ENCODE results near the gene CERS5.
"Not testable (repeated sequence)": the region's sequence is repeated elsewhere in the genome, so short reads cannot be mapped to it uniquely, and the experiment has no call there.

The CERS5 gene

DNA sequence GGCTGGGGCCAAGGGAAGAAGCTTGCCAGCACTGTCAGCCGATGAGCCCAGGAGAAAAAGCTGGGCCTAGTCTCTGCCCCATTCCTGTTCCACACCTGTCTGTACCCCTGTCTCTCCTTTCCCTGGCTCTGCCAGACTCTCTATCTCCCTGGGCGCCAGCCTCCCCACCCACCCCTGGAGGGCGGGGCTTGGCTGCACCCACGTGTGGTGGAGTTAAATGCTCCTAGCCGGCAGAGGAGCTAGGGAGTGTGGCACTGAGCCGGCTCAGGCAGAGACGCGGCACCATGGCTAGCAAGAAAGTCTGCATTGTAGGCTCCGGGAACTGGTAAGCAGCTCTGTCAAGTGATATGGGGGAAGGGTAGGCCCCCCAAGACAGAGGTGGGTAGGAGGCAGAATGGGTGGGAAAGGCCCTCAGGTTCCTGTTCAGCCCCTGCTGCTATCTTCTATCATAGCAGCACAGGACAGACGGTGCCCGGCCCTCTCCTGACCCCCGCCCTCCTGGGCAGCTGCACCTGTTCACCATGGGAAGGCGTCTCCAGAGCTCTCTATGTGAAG, 63.3 kb downstream of the CERS5 start, which contains the start of gene GPD1:
Gene GPD1, plus strand, starts transcription at position 242 of the 555 bp plus-strand sequence. Its CDS starts 43 bp downstream, at position 285.
- no peak for DNase-seq (ENCODE audit: low read depth in 2 of 2, low spot score in 1 of 2)

DNA sequence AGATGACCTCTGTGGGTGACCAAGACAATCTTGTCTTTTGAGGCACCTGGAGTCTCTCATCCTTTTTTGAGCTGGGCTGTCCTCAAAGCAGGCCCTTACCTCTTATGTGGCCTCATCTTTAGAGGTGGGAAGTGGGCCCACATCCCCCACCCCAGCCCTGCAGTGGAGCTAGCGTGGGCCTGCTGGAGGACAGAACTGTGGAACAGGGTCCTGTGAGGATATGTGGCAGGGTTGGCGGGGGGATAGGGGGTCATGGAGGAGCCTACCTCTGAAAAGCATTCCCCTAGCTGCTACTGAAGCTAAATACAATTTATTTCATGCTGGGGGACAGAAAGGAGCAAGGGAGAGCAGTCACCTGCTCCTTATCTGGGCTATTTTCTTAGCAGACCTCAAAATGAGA, 63.8 kb downstream of the CERS5 start:
- DNase-seq (ENCODE audit: low read depth in 2 of 2, low spot score in 1 of 2), result no peak

DNA sequence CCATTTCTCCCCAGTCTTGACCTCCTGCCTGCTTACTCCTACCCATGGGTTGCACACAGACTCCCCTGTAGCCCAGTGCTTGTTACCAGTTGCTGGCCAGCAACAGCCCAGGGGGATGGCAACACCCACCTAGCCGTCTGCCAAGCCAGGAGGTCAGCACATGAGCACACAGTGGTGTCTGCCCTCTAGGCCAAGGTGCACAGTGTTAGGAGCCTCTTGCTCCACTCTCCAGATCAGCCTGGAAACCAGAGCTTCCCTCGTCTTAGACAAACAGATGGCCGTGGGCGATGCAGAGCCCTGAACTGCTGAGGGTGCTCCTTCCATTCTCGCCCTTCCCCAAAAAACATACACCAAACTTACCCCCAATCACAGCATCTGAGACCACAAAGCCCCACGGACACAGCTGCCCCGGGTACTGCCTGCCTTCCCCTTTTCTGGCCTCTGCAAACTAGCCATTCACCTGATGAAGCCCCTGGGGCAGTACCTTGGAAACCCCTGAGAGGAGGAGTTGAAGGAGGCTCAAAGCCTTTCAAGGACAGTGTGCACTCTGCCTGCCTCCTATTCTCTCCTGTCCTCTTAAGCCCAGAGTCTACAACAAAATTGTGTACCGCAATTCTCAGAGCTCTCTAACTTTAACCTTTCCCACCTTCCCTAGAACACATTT, 64.4 kb downstream of the CERS5 start:
- no peak for DNase-seq (ENCODE audit: low read depth in 2 of 2, low spot score in 1 of 2)

DNA sequence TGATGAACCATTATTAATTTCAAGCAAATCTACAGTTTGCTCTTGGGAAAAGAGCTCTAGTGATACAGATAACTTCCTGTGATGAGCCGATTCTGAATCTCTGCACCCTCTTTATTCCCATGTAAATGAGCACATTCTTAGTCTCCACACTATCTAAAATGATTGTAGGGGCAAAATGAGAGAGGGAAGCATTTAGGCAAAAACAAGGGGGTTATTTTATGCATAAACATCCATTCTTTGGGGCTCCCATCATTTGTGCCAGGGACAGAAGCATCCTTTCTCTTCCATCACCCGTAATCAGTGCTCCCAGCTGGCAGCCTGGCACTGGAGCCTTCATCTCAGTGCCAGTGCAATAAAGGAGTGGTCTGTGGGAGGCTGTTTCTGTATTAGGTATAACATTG, 65.0 kb downstream of the CERS5 start:
- no peak for DNase-seq (ENCODE audit: low read depth in 2 of 2, low spot score in 1 of 2)

DNA sequence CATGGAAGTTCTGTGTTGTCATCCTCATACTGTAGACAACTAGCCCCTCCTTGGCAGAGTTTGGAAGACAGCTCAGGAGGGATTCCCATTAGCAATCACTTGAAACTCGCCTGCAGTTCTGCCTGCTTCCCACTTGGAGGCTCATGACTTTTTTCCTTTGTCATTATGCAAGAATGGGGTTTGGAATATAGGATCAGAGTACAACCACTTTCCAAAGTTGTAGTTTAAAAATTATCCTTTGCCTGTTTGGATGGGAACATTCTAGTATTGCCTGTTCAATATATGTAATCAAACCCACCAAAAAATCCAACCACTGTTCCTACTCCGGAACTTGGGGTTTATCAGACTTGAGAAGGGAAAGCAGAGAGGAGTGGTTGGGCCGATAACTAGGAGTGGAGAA, 65.5 kb downstream of the CERS5 start:
- DNase-seq (ENCODE audit: low read depth in 2 of 2, low spot score in 1 of 2), result no peak

DNA sequence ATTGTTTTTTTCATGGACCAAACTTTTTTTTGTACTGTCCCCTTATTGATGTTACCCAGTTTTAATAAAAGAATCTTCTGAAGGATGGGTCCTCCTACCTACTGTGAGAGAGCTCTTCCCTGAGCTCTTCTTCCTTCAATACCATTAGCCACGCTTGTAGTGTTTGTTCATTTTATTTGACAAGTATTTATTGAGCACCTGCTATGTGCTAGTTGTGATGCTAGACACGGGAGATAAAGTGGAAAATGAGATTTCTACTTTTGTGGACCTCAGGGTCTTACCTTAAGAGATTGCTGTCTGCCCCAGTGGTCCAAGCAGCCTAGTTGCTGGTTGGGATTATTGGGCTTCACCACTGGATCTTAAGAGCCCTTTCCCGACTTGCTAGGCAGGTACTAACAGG, 66.6 kb downstream of the CERS5 start:
- no peak for DNase-seq (ENCODE audit: low read depth in 2 of 2, low spot score in 1 of 2)

DNA sequence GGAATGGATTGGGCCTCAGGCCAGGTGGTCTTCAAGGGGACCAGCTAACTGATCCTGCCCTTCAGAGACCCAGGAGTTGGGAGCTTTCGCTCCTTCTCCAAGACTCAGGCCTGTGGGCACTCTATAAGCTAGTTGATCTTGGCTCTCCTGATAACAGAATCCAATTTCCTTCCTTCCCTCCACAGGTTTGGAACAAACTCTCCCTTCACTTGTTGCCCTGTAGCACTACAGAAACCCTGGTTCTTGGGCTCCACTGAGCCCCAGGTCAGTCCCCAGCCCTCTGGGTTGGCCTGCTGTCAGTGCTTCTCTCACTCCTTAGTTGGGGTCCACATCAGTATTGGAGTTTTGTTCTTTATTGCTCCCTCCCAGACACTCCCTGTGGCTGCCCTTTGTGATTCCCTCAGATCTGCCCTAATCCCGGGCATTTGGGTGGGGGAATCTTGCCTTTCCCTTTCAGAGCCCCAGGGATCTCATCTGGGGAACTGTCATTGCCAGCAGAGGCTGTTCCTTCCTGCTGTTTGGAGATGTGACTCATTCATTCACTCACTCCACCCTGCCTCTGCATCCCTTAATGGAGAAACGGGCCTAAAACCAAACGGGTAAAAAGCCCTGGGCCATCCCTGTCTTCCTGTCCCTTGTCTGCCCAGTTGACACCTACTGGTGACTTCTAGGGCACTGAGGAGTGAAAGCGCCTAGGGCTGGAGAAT, 67.7 kb downstream of the CERS5 start:
- DNase-seq (ENCODE audit: low read depth in 2 of 2, low spot score in 1 of 2), result no peak

DNA sequence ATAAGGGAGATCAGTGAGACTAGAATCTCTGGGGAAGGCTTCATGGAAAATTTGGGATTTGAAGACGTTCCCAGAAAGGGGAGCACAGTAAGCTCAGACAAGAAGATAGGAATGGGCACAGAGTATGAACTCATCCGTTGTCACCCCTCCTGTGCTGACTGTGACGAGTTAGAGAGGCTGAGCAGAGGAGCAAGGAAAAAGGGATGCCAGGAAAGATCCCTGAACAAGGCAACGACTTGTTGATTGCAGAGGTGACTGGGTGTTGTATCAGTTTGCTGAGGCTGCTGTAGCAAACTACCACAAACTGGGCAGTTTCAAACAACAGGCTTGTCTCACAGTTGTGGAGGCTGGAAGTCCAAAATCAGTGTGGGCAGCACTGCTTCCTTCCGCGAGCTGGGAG, 69.2 kb downstream of the CERS5 start:
- no peak for DNase-seq (ENCODE audit: low read depth in 2 of 2, low spot score in 1 of 2)

DNA sequence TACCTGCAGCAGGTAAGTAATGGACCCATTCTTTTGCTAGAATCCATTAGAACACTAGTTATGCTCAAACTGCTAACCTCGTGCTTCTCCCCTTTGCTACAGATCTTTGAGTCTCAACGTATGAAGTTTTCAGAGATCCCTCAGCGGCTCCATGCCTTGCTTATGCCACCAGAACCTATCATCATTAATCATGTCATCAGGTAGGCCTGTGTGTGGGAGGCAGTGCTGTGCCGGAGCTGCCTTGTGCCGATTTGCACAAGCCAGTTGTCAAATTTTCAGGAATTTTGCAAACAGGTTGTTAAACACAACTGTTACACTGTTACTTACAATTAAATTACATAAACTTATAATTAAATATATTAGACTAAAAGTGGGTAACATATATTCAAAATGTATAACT, 76.8 kb downstream of the CERS5 start:
- no peak for DNase-seq (ENCODE audit: low read depth in 2 of 2, low spot score in 1 of 2)

DNA sequence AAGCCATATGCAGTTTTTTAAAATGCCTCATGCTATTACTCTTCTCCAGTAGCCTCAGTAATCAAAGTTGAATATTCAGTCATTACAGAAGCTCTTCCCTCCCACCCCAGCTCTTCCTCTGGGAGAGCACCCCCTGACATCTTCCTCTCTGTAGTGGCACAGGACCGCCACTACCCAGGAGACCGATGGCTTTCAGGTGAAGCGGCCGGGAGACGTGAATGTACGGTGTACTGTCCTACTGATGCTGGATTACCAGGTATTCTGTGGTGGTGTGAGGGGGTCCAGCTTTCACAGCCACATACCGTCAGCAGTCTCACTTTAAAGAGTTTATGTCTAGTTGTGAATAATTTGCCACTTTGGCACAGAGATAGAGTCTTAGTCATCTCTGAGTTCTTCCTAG, 77.4 kb downstream of the CERS5 start:
- no peak for DNase-seq (ENCODE audit: low read depth in 2 of 2, low spot score in 1 of 2)

DNA sequence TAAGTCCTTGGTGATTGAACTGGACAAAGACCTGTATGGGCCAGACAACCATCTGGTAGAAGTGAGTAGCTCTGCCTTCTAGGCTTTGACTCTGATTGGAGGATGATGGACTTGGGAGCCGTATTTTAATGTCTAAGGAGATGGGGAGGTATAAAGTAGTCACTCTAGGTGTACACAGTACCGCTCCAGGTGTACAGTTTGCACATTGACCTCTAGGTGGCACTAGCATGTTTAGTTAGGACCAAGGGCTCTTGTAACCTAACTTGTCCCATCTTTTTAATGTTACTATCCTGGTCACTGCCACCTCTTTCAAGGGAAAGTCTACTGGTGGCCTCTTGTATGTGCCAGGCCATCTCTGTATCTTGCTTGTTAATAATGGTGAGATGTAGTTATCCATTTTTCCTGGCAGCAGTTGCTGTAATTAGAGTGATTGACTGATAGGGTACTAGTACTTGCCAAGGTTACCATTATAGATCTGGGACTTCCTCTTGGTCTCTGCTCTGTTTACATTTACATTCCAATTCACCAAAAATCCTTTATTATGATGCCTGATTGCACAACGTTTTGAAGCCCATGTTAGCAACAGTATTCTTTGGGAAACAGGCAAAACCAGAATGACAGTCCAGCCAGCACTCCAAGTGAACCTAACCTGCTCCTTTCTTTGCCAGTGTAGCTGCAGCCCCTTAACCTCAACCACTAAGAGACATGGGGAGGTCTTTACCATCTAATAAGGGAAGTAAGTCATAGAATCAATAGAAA, 78.4 kb downstream of the CERS5 start:
- DNase-seq (ENCODE audit: low read depth in 2 of 2, low spot score in 1 of 2), result peak in 1 of 2 donors; percentile 22

DNA sequence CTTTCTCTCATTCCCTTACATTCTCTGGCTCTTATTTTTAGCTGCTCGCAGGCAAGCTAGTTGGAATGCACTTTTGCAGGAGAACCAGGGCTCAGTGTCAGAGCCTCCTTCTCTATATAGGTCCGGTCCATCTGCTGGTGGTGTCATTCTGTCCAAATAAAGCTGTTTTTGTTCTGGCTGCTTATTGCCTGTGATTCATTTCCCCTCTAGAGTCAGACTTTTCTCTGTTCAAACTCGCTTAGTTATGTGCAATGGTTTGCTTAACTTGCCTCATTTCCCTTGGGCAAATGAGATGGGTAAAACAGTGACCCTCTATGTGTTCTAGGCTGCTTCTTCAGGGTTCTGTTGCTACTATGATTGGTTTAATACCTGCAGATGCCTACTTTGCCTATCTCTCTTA, 79.2 kb downstream of the CERS5 start:
- DNase-seq (ENCODE audit: low read depth in 2 of 2, low spot score in 1 of 2), result no peak

DNA sequence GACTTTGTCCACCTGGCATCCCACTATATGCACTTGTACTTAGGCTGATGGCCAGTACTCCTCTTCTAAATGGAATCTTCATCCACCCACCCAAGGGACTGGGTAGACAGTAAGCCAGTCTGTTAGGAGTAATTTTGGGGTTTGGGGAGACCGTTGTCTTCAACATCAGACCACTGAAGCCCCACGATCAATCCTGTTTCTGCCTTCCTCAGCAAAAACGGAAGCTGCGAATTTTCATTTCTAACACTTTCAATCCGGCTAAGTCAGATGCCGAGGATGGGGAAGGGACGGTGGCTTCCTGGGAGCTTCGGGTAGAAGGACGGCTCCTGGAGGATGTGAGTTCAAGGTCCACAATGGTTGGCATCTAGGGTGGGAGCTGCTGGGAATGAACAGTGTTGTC, 80.0 kb downstream of the CERS5 start:
- DNase-seq (ENCODE audit: low read depth in 2 of 2, low spot score in 1 of 2), result no peak

DNA sequence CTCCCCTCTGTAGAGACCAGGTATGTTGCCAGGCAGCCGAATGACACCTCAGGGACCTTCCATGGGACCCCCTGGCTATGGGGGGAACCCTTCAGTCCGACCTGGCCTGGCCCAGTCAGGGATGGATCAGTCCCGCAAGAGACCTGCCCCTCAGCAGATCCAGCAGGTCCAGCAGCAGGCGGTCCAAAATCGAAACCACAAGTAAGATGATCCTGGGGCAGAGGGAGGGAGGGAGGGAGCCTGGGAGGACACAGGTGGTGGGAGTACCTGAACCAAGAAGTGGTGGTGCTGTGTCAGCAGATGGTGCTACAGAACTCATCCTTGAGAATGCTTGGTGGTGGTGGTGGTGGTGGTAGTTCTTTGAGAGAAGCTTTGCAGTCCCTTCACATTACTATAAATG, 81.0 kb downstream of the CERS5 start:
- DNase-seq (ENCODE audit: low read depth in 2 of 2, low spot score in 1 of 2), result no peak

DNA sequence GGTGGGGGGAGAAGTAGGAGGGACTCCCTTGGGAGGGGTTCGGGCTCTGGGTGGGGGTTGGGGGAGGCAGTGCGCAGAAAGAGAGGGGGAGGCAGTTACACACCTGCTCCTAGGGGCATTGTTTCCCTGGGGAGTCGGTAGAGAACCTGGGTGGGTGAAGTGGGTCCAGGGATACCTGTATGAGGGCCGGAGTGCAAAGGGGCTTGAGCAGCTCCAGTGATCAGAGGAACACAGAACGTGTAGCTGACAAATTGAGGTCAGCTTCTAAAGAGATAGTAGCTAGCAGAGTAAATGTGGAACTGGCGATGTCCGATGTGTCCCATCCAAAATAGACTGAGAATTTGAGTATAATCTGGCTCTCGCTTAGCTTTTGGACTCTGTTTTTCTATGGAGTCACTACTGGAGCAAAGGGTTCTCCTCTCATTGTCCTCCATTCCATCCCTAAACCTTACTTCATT, 81.5 kb downstream of the CERS5 start:
- no peak for DNase-seq (ENCODE audit: low read depth in 2 of 2, low spot score in 1 of 2)

DNA sequence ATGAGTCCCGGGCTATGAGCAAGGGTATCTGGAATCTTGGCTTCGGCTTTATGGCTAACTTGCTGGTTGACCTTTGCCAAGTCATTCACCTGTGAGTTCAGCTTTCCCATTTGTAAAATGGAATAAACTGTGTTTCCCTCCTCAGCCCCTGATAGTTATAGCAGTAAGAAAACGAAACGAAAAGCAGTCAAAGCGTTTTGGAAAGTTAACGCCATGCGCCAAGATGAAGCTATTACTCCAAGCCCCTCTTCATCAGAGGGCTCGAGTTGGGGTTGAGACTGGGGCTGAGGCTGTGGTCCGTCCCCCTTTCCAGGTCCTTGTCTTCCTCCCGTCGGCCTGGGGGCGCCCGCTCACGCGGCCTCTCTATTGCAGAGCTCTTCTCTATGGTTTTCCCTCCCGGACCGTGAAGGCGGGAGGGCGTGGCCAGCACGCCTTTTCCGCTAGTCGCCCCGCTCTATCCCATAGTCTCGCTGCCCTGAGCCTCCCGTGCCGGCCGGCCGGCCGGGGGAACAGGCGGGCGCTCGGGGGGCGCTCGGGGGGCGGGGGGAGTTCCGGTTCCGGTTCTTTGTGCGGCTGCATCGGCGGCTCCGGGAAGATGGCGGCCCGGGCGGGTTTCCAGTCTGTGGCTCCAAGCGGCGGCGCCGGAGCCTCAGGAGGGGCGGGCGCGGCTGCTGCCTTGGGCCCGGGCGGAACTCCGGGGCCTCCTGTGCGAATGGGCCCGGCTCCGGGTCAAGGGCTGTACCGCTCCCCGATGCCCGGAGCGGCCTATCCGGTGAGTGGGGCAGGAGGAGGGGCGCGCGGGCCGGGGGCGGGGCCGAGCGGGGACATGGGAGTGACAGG, 82.2 kb downstream of the CERS5 start, which contains the start of gene SMARCD1:
Gene SMARCD1, plus strand, starts transcription at position 568 of the 840 bp plus-strand sequence. Its CDS starts 28 bp downstream, at position 596.
- DNase-seq (ENCODE audit: low read depth in 2 of 2, low spot score in 1 of 2), result peak; percentile 60 to 74

DNA sequence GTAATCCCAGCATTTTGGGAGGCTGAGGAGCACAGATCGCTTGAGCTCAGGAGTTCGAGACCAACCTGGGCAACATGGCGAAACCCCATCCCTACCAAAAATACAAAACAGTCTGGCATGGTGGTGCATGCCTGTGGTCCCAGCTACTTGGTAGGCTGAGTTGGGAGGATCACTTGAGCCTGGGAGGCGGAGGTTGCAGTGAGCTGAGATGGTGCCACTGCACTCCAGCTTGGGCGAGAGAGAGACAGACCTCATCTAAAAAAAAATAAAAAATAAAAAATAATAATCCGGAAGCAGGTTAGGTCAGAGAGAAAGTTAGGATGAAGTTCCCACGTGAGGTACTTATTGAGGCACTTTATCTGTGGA, 82.8 kb downstream of the CERS5 start:
- DNase-seq (ENCODE audit: low read depth in 2 of 2, low spot score in 1 of 2), result not testable (repeated sequence)

DNA sequence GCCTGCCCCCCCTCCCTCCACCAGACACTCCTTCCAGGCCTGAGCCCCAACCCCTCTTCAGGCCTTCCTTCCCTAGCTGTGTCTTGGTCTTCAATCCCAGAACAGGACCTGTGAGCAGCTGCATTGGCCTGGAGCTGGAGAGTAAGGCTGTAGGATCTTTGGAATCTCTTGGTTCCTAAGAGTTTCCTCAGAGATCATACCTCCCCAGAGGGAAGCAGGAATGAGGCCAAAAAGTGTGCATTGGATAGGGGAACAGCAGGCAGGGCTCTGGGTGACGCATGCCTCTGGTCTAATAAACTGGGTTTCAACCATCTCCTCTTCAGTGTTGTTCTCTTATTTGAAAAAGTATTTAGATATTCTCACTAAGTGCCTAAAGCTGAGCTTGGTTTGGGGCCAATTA, 83.9 kb downstream of the CERS5 start:
- no peak for DNase-seq (ENCODE audit: low read depth in 2 of 2, low spot score in 1 of 2)

DNA sequence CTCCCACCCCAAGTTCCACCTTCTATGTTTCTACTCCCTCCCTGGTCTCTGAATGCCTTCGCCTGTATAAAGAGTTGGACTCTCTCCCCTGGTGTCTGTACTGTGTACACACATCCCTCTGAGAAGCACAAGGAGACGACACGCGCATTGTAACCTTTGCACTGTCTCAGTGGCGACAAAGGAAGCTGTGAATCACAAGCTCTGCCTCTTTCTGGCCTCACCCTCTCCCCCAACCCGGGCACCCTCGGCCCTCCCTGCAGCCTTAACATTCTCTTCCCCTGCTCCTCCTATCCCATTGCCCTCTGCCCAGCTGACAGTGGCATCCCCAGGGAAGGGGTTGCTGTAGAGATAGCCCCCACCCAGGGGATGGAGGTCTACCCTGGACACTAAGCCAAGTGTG, 84.5 kb downstream of the CERS5 start:
- no peak for DNase-seq (ENCODE audit: low read depth in 2 of 2, low spot score in 1 of 2)

DNA sequence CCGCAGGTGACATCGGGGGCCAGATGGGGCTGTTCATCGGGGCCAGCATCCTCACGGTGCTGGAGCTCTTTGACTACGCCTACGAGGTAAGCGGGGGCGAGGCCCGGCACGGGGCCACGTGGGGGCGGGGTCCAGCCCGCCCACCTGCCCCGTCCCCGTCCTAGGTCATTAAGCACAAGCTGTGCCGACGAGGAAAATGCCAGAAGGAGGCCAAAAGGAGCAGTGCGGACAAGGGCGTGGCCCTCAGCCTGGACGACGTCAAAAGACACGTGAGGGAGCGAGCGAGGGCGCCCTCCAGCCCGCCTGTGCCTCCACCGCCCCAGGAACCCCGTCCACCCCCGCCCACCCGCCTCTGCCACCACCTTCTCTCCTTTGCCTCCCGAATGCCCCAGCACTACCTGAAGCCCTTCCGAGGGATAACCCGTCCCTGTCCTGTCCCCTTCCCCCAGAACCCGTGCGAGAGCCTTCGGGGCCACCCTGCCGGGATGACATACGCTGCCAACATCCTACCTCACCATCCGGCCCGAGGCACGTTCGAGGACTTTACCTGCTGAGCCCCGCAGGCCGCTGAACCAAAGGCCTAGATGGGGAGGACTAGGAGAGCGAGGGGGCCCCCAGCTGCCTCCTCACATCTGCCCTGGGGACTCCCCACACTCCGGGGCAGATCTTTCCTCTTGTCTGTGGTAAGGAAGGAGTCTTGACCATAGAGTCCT, 85.9 kb downstream of the CERS5 start:
- no peak for DNase-seq (ENCODE audit: low read depth in 2 of 2, low spot score in 1 of 2)
